ENCODE measurements around the gene ZNF385C.

DNA sequence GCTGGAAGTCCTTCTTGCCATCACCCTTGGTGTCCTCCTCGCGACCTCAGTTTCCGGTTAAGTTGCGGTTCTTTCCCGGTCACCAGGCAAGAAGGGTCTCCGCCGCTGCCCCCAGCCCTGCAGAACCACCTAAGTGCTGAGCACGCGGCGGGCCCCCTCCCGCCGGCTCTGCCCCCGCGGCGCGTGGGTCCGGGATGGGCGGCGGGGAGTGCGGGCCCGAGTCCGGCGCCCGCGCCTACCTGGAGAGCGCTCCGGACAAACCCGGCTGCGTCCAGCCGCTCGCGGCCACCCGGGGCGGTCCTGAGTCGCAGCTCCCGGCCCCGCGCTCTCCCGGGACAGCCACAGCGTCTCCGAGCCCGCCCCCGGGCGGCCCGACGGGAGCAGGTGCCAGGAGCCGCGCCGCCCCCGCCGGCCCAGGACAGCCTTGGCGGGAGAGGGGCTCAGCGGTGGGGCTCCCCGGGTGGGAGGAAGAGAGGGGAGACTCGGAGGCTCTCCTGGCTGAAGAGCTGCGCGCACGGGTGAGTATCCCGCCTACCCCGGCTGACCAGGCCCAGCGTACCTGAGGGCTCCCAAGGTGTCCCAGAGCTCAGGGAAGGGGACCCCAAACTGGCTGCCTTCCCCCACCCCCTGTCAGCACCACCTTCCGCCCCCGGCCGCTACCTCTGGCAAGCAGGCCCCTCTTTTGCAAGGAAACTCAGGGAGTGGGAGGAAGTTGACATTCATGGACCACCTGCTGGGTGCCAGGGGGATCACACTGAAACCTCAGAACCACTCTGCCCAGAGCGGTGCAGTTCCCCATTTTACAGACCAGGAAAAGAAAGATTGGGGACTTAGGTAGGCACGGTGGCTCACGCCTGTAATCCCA lies 25.7 kb downstream of the ZNF385C start:
- TF ChIP-seq, protein P1, sequence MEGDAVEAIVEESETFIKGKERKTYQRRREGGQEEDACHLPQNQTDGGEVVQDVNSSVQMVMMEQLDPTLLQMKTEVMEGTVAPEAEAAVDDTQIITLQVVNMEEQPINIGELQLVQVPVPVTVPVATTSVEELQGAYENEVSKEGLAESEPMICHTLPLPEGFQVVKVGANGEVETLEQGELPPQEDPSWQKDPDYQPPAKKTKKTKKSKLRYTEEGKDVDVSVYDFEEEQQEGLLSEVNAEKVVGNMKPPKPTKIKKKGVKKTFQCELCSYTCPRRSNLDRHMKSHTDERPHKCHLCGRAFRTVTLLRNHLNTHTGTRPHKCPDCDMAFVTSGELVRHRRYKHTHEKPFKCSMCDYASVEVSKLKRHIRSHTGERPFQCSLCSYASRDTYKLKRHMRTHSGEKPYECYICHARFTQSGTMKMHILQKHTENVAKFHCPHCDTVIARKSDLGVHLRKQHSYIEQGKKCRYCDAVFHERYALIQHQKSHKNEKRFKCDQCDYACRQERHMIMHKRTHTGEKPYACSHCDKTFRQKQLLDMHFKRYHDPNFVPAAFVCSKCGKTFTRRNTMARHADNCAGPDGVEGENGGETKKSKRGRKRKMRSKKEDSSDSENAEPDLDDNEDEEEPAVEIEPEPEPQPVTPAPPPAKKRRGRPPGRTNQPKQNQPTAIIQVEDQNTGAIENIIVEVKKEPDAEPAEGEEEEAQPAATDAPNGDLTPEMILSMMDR (IDR thresholded peaks at IDR 0.05) = no peak
- TF ChIP-seq POLR2A (IDR thresholded peaks at IDR 0.05) = no peak

Measured in esophagus squamous epithelium (tissue), 4 donors.